Ramos (cell line): Measurements from ENCODE around the gene KIF26A.

Source experiments
- in situ Hi-C: fragments of 300-500 bp; cut with MboI; formaldehyde crosslinking; loops from one replicate; pipeline ENCODE4 v1.14.3; 2022; ENCODE audit warnings: low sequenced_read_pairs; ENCODE audit not compliant: unreplicated experiment

Gene KIF26A

DNA sequence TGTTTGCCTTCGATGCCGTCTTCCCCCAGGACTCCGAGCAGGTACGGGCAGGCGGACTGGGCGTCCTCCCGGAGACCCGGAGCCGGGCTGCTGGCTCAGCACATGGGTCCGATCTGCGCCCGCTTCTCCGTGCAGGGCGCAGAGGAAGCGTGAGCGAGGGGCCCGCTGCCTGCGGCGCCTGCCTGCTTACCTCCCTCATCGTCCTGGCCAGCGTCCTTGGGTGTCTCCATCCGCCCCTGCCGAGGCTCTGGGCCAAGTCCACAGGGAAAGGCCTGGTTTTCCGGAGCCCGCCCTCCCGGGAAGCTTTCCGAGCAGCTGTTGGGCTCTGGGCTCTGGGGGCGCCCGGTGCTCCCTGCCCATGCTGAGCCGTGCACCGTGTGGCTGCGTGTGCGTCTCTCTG lies 33.5 kb downstream of the KIF26A start:
- in situ Hi-C loops: no loop called here

DNA sequence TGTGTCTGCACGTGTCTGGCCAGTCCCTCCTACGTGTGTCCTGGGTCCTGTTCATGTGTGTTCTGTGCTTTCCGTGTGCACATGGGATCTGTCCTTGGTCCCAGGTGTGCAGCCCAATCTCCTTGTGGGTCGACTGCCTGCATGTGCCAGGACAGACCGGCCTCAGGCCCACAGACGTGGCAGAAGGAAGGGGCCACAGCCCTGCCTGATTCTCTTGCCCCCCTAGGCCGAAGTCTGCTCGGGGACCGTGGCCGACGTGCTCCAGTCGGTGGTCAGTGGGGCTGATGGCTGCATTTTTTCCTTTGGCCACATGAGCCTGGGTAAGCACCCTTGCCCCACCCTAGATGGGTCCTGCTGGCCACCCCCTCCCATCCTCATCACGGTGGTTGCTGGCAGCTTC lies 34.0 kb downstream of the KIF26A start:
- in situ Hi-C loops: no loop called here

DNA sequence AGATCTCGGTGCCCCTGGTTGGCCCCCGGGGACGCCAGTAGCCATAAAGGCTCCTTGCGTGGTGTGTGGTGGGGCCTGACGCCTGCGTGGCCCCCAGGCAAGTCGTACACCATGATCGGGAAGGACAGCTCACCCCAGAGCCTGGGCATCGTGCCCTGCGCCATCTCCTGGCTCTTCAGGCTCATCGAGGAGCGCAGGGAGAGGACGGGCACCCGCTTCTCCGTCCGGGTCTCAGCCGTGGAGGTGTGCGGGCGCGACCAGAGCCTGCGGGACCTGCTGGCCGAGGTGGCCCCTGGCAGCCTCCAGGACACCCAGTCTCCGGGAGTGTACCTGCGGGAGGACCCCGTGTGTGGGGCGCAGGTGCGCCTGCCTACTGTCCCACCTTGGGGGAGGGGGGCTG lies 34.5 kb downstream of the KIF26A start:
- in situ Hi-C loops: no loop called here

DNA sequence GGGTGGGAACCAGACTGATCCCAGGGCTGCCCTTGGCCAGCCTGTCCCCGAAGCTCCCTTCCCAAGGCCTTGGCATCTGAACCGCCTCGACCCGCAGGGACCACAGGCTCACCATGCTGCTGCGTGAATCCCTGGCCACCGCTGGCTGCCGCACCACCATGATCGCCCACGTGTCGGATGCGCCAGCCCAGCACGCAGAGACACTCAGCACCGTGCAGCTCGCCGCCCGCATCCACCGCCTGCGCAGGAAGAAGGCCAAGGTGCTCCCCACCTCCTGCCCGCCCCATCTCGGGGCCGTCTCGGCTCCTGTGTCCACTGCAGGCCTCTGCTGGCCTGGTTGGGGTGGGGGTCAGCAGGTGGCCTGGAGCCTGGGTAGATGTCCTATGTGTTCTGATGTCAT lies 35.7 kb downstream of the KIF26A start:
- in situ Hi-C loops: no loop called here

DNA sequence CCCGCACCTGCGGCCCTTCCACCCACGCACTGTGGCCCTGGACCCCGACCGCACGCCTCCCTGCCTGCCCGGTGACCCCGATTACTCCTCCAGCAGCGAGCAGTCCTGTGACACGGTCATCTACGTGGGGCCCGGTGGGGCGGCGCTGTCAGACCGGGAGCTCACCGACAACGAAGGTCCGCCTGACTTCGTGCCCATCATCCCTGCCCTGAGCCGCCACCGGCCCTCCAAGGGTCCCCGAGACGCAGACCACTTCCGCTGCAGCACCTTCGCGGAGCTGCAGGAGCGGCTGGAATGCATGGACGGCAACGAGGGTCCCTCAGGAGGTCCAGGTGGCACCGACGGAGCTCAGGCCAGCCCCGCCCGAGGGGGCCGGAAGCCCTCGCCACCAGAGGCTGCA lies 36.7 kb downstream of the KIF26A start:
- in situ Hi-C loops: no loop called here

DNA sequence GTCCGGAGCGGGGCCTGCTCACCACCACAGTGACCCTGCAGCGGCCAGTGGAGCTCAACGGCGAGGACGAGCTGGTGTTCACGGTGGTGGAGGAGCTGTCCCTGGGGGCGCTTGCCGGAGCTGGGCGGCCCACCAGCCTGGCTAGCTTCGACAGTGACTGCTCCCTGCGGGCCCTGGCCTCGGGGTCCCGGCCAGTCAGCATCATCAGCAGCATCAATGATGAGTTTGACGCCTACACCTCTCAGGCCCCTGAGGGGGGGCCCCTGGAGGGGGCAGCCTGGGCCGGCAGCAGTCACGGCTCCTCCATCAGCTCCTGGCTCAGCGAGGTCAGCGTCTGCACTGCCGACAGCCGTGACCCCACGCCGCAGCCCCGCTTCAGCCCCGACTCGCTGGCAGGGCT lies 37.4 kb downstream of the KIF26A start:
- in situ Hi-C loops: no loop called here

DNA sequence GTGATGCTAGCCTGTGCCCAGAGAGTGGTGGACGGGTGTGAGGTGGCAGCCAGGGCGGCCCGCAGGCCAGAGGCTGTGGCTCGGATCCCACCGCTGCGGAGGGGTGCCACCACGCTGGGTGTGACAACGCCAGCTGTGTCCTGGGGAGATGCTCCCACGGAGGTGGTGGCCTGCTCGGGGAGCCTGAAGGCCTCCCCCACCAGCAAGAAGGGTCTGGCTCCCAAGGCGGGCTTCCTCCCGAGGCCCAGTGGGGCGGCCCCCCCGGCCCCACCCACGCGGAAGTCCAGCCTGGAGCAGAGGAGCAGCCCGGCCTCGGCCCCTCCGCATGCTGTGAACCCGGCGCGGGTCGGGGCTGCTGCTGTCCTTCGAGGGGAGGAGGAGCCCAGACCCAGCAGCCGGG lies 38.2 kb downstream of the KIF26A start:
- in situ Hi-C loops: no loop called here

DNA sequence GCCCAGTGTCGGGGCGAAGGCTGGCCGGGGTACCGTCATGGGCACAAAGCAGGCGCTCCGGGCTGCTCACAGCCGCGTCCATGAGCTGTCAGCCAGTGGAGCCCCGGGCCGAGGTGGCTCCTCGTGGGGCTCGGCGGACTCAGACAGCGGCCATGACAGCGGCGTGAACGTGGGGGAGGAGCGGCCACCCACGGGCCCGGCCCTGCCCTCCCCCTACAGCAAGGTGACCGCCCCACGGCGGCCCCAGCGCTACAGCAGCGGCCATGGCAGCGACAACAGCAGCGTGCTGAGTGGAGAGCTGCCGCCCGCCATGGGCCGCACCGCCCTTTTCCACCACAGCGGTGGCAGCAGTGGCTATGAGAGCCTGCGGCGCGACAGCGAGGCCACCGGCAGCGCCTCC lies 39.0 kb downstream of the KIF26A start:
- in situ Hi-C loops: no loop called here

DNA sequence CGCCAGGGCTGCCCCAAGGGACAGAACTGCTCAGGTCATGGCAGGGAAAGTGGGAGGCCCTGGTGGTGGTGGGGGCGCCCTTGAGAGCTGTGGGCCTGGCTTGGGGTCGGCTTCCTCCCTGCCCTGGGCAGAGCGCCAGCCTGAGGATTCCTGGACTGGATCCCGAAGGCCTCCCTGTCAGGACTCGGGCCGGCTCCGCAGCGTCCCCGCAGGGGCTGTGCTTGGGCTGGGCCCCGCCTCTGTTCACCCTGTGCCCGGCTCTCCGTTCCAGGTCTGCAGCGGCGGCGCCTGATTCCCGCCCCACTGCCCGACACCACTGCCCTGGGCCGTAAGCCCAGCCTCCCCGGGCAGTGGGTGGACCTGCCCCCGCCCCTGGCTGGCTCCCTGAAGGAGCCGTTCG lies 39.9 kb downstream of the KIF26A start:
- in situ Hi-C loops: no loop called here

DNA sequence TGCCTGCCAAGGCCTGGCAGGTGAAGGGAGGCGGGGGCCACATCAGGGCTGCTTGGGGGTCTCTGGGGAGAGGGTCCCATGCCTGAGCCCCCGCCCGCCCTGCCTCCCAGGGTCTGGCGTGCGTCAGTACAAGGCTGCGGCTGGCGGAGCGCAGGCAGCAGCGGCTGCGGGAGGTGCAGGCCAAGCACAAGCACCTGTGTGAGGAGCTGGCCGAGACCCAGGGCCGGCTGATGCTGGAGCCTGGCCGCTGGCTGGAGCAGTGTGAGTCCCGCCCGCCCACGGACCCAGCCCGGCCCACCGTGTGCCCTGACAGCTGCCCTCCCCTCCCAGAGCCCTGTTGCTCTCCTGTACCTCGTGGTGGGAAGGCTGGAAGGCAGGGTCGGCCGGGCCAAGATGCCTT lies 40.7 kb downstream of the KIF26A start:
- in situ Hi-C loops: no loop called here

DNA sequence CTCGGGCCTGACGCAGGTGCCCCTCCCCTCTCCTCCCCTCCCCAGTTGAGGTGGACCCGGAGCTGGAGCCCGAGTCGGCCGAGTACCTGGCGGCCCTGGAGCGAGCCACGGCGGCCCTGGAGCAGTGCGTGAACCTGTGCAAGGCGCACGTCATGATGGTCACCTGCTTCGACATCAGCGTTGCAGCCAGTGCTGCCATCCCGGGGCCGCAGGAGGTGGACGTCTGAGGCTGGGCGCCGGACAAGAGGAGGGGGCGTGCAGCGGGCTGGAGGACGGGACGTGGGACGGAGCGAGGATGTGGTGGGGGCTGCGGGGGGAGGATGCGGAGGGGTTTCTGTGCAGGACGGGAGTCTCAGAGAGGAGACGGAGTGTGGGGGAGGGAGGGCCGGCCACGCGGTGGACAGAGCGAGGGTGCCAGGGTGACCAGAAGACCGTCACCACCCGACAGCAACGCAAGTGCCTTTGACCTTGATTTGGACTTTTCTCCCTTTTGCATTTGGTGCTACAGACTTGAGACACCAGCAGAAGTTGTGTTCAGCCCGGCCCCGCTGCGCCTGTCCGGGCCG lies 41.3 kb downstream of the KIF26A start:
- in situ Hi-C loops: no loop called here

DNA sequence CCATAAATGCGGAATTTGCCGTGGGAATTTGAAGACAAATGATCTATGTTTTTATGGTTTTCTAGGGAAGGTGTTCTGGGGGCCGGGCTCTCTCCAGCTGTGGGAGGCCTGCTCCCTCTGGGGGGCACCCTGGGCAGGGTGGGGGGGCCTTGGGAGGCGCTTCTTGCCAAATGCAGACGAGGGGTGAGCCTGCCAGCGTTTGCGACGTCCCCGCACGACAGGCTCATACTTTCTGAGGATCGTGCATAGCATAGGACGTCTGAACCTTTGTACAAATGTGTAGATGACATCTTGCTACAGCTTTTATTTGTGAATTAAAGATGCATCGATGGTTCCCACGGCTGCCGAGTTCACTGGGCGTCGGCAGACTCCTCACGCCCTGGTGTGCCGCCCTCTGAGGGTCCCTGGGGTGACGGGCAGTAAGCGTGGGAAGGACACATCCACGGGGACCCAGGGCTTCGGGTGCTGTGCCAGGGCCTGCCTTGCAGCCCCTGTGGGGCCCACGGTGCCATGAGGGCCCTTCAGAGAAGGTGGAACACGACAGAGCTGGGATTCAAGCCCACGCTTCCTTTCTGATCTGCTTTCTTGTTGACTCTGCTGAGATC lies 42.3 kb downstream of the KIF26A start:
- in situ Hi-C loops: no loop called here

DNA sequence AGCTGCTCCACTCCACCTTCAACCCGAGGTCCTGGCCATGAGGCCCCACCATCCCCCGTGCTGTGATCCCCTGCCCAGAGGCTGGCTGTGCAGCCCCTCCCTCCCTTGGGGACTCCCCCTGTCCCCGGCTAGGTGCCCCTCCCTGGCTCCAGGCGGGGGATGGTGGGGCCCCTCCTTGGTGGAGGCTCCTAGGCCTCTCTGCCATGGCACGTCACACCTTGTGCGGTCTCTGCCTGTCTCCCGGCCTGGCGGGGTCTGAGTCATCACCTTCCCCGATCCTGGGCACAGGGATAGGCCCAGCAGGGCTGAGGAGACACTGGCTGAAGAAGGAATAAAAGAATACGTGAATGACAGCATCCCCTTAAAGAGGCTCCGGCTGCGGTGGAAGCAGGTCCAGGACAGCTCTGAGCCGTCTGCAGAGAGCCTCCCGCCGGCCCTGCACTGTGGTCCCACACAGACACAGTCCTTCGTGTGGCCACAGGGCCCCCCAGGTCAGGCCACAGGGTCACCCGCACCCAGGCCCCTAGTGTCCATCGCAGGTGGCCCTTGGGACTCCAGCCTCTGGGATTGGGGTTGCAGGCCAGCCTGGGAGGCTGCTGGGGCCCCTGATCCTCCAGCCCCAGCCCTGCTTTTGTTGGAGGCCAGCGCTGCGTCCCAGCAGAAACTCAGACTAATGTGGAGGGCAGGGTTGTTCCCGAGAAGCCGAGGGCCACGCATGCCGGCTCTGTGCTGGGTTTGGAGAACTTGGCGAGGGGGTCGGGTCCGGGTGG lies 43.6 kb downstream of the KIF26A start:
- in situ Hi-C loops: no loop called here

DNA sequence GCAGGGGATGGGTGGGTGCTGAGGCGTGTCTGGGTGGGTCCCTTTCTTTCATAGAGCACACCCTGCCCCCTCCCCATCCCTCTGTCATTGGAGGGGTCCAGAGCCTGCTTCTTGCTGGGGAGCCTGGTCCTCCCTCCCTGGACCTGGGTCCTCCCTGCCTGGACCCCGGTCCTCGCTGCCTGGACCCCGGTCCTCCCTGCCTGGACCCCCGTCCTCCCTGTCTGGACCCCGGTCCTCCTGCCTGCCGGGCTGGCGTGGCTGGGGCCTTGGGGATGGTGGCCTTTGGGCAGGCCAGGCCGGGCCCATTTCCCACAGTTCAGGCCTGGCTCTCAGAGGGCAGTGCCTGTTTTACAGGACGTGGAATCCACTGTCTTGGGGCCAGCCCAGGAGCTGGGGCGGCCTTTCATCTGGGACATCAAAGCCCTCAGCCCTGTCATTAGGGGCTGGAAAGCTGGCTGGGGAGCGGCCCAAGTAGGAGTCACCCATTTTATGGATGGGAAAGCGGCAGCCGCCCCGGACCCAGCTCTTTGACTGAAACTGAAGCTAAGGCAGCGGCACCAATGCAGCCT lies 44.6 kb downstream of the KIF26A start:
- in situ Hi-C loops: no loop called here

DNA sequence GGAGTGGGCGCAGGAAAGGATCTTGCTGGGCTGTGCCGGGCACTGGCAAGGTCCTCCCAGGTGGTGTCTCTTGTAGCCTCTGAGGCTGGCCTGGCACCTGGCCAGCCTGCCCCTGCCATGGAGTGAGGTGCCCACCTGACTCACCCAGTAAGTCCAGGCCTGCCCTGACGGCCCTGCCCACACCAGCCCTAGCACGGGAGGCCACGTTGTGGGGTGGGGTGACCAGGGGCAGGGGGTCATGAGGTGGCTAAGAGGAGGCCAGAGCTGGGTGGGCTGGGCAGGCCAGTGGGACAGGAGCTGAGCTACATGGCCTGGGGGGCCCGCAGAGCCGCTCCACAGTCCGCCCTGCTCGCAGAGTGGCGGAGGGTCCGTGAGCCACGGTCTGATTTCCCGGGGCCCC lies 45.4 kb downstream of the KIF26A start:
- in situ Hi-C loops: no loop called here

DNA sequence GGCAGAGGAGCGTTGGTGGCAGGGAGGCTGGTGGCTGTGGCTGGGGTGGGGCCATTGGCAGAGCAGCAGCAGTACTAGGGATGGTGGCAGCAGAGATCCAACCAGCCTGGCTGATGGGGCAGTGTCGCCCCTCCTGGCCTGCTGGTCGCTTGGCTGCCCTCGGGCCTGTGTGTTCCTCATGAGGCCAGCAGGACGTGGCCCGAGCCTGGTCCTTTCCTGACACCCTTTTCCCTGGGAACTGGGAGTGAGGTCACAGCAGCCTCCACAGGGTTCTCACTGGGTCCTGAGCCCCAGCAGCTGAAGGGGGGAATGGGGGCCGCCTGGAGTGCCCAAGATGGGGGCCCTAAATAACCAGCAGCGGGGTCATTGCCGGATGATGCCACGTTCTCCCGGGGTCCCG lies 46.1 kb downstream of the KIF26A start:
- in situ Hi-C loops: no loop called here

DNA sequence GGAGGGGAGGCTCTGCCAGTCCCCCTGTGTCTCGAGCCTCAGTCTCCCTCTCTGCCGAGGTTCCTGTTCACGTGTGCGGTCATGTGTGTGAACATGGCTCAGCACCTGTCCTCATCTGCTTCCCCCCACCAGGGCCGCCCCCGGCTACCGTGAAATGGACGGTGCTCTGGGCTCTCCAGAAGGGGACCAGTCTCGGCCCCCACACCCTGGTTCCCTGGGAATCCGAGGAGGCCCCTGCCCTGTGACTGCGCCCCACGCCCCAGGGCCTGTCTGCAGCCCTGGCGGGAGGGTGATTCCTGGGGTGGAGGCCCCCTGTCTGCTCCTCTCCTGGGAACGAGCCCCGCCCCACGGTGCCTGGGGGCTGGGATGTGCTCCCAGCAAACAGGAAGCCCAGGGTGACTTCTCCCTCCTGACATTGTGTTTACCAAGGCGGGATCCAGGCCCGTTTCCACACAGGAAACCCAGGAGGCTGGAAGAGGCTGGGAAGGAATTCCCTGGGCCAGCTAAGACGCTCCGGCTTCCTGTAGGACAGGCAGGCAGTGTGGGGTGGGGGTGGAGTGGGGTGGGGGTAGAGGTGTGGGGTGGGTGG lies 46.6 kb downstream of the KIF26A start:
- in situ Hi-C loops: no loop called here

DNA sequence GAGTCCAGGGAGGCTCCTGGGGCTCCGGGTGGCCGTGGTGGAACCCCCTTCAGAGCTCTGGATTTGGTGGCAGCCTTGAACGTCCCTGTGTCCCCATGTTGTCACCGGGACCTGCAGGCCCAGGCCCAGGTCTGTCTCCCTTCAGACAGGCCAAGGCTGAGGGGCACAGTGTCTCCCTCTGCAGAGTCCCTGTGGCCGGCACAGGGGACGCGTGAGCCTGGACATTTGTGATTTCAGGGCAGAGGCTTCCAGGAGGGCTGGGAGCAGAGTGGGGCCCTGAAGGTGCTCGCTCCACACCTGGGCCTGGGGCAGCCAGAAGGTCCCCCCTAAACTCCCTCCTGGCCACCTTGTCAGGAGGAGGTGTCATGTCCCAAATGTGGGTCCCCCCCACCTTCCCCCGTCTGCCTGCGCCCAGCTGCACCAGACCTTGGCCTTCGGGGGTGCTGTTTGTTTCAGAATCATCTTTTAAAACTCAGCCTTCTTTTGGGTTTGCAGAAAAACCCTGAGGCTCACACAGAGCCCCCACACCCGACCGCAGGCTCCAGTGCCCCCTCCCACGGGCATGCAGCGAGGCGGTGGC lies 47.6 kb downstream of the KIF26A start:
- in situ Hi-C loops: no loop called here

DNA sequence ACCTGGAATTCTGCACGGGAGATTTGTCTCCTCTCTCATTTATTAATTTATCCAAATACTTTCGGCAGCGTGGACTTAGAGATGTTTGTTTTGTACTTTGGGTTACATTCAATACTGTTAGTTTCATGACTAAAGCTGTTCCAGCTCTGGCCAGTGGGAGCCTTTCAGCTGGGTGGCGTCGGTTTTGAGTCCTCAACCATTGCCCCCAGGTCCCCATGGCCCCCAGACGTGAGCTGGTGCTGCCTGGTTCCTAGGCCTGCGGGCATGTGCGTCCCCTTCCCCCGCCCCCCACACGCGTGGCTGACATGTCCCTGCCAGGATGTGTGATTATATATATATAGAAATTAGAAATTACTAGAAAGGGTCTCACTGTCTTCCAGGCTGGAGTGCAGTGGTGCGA lies 48.2 kb downstream of the KIF26A start:
- in situ Hi-C loops: no loop called here

DNA sequence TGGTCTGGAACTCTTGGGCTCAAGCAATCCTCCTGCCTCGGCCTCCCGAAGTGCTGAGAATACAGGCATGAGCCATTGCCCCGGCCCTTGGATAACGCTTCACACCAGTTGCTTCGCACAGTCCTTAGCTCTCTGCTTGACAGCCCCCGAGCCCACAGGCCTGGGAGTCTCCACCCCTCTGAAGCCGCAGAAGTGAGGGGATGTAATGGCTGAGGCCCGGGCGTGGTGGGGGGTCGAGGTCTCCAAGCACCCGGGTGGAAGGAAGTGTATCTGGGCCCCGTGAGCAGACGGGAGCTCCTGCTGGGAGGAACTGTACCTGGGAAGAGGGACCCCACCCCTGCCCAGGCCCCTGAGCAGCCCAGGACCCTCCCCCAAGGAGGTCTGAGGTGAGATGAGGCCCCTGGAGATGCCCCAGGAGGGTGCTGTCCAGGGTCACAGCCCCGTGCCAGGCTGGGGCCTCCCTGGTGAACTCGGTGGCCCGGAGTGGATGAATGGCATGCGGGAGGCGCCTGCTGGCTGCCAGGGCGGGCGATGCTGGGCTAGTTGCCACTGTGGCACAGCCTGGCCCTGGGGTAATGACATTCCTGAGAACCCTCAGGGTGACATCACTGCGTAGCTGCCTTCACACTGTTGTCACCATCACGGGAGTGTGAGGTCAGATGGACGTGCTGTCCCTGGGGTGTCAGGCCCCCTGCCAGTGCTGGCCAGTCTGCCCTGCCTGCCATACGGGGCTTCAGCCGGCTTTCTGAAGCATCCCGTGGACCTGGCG lies 48.9 kb downstream of the KIF26A start:
- in situ Hi-C loops: no loop called here
